AG20443 (cell line): ENCODE results near the gene RIPOR2.
"Not testable (repeated sequence)": the region's sequence is repeated elsewhere in the genome, so short reads cannot be mapped to it uniquely, and the experiment has no call there.

ENCODE experiments used
- DNase-seq: peaks from one replicate; pipeline ENCODE4 v3.0.0; 2012; ENCODE audit warnings: low spot score, mixed read lengths

Gene RIPOR2

GRCh38 chr6:24807584-24807983 lies 128.2 kb downstream of the RIPOR2 start:
- DNase-seq = no peak

- DNase-seq = peak; percentile 16
Measured at GRCh38 chr6:24802271-24803059, 133.3 kb downstream of the RIPOR2 start.

- DNase-seq = no peak
Measured at GRCh38 chr6:24799541-24799915, 136.2 kb downstream of the RIPOR2 start.

- DNase-seq = no peak
Measured at GRCh38 chr6:24798740-24799540, 136.8 kb downstream of the RIPOR2 start, which contains the start of gene ARMH2. ARMH2 (minus strand) TSS chr6:24798917; CDS start chr6:24798857, 60 bp downstream.

- no peak for DNase-seq
Measured at GRCh38 chr6:24797596-24798216, 138.1 kb downstream of the RIPOR2 start.

GRCh38 chr6:24796616-24797290 lies 139.0 kb downstream of the RIPOR2 start:
- DNase-seq = no peak

- no peak for DNase-seq
Measured at GRCh38 chr6:24795106-24795505, 140.7 kb downstream of the RIPOR2 start.

- no peak for DNase-seq
Measured at GRCh38 chr6:24788031-24788665, 147.6 kb downstream of the RIPOR2 start.

GRCh38 chr6:24780206-24780605 lies 155.6 kb downstream of the RIPOR2 start:
- no peak for DNase-seq

- no peak for DNase-seq
Measured at GRCh38 chr6:24779416-24780016, 156.2 kb downstream of the RIPOR2 start.

- no peak for DNase-seq
Measured at GRCh38 chr6:24778878-24779277, 156.9 kb downstream of the RIPOR2 start.

GRCh38 chr6:24778121-24778520 lies 157.6 kb downstream of the RIPOR2 start:
- no peak for DNase-seq

- no peak for DNase-seq
Measured at GRCh38 chr6:24777227-24777626, 158.5 kb downstream of the RIPOR2 start.

- peak; percentile 38 for DNase-seq
Measured at GRCh38 chr6:24775520-24776058, 160.2 kb downstream of the RIPOR2 start.

GRCh38 chr6:24774696-24775519 lies 160.9 kb downstream of the RIPOR2 start, which contains the start of gene GMNN:
GMNN (plus strand) TSS chr6:24774937; CDS start chr6:24777247, 2,310 bp downstream.
- DNase-seq = peak; percentile 97

- peak; percentile 39 for DNase-seq
Measured at GRCh38 chr6:24768361-24768760, 167.4 kb downstream of the RIPOR2 start.

GRCh38 chr6:24766680-24767462 lies 168.9 kb downstream of the RIPOR2 start:
- DNase-seq = peak; percentile 50

GRCh38 chr6:24765968-24766367 lies 169.8 kb downstream of the RIPOR2 start:
- not testable (repeated sequence) for DNase-seq
